Forelimb muscle (tissue), 1 donor: ENCODE data around the gene ASB4. TPM values are rescaled to one million over a fixed set of nuclear protein-coding genes. Genes with fewer than 3 reads are reported as not detected.
"Not testable (repeated sequence)": the region's sequence is repeated elsewhere in the genome, so short reads cannot be mapped to it uniquely, and the experiment has no call there.

Source experiments
- DNase-seq: peaks from one replicate; pipeline ENCODE4 v3.0.0-alpha.2; 2013; ENCODE audit warnings: low read depth
- polyA plus RNA-seq: library from polyadenylated mRNA; unstranded; fragments of 120-200 nt; gene quantifications from one replicate; pipeline ENCODE4 v1.2.1, GENCODE V29; 2013; ENCODE audit not compliant: insufficient read length

Gene ASB4, protein sequence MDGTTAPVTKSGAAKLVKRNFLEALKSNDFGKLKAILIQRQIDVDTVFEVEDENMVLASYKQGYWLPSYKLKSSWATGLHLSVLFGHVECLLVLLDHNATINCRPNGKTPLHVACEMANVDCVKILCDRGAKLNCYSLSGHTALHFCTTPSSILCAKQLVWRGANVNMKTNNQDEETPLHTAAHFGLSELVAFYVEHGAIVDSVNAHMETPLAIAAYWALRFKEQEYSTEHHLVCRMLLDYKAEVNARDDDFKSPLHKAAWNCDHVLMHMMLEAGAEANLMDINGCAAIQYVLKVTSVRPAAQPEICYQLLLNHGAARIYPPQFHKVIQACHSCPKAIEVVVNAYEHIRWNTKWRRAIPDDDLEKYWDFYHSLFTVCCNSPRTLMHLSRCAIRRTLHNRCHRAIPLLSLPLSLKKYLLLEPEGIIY
- 32.5 TPM for polyA plus RNA-seq

- DNase-seq, result no peak
Measured at GRCh38 chr7:95485391-95486123, at the start of gene ASB4. Gene ASB4, plus strand, starts transcription at chr7:95485943. Its CDS starts 29 bp downstream, at chr7:95485972.

GRCh38 chr7:95436407-95436806 lies 49.3 kb upstream of the ASB4 start:
- DNase-seq, result no peak

DNA sequence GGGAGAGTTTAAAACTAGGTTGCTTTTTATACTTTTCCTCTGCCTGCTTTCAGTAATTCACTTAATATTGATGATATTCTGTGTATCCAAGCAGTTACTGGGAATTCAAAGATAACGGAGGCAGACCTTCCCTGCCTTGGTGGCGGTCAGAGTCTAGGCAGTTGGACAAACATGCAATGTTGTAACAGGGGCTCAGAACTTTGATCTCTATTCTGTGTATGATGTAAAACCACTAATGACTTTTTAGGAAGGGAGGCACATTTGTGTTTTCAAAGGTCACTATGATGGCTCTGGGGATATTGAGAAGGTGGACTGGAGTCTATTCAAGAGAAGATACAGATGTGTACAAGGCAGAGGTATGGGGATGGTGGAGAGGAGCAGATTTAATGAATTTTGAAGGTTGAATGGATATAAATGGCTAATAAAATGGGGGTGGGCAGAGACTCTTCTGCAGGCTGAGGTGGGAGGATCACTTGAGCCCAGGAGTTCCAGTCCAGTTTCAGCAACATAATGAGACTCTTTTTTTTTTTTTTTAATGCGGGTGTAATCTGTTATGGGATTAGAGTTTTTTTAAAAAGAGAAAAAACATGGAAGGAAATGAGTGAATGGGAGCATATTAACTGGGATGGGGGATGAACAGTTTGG lies 45.2 kb upstream of the ASB4 start:
- DNase-seq, result no peak

GRCh38 chr7:95441042-95441823 lies 44.5 kb upstream of the ASB4 start:
- no peak for DNase-seq

GRCh38 chr7:95444796-95445195 lies 40.9 kb upstream of the ASB4 start:
- no peak for DNase-seq

GRCh38 chr7:95446618-95447017 lies 39.1 kb upstream of the ASB4 start:
- no peak for DNase-seq

DNA sequence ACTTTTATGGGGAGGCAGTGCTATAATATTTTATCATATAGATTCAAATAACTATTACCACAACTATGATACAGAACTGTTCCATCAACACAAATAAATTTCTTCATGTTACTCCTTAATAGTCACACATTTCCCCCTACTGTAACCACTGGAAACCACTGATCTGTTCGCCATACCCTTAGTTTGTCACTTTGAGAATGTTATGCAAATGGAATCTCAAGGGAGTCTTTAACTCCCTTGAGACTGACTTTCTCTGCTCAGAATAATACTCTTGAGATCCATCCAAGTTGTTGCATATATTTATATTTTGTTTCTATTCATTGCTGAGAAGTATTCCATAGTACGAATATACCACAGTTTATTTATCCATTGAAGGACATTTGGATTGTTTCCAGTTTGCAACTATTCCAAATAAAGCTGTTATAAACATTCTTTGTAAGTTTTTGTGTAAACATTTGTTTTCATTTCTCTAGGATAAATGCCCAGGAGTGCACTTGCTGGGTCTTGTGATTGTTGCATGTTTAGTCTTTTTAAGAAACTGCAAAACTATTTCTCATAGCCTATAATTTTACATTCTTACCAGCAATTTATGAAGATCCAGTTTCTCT lies 31.2 kb upstream of the ASB4 start:
- no peak for DNase-seq

GRCh38 chr7:95457947-95458346 lies 27.8 kb upstream of the ASB4 start:
- no peak for DNase-seq

DNA sequence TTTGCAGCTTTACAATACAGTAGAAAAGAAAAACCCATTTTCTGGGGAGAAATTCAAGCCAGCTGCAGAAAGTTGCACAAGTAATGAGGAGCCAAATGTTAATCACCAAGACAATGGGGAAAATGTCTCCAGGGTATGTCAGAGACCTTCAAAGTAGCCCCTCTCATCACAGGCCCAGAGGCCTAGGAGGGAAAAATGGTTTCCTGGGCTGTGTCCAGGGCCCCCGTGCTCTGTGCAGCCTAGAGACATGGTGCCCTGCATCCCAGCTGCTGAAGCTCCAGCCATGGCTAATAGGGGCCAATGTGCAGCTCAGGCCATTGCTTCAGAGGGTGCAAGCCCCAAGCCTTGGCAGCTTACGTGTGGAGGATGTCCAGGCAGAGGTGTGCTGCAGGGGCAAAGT lies 25.1 kb upstream of the ASB4 start:
- DNase-seq, result not testable (repeated sequence)

GRCh38 chr7:95467912-95468607 lies 17.7 kb upstream of the ASB4 start:
- DNase-seq, result no peak

- no peak for DNase-seq
Measured at GRCh38 chr7:95469187-95469586, 16.6 kb upstream of the ASB4 start.

DNA sequence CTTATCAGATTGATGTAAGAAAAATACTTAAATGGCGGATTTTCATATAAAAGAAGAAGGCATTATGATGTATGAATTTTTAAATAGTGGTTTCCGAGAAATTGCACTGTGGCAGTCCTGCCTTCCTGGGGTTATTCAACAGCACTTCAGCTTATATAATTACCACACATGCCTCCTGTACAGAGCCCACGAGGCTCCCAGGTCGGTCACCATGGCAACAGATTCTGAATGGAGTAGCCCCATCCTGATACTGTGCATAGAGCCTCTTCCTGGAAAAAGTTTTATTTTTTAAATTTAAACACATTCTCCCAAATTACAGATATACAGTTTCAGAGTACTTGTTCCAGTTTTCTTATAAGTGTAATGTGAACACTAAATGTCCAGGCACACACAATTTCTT lies 15.9 kb upstream of the ASB4 start:
- DNase-seq, result no peak

DNA sequence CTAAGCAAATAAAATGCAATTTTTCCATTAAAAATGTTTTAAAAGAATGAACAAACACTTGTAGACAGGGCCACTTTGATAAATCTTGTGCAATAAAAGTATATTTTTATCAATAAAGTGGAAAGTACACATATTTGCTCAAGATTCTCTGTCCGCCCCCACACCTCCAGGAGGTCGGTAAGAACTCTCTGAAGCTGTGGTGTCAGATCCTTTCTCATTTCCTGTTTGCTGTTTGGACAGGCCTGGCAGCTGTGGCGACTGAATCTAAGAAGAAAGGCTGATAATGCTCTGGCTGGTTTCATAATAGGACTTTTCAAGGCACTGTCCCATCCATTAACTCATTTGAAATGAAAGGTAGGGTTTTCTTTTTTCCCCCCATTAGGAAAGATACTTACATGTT lies 15.3 kb upstream of the ASB4 start:
- no peak for DNase-seq

DNA sequence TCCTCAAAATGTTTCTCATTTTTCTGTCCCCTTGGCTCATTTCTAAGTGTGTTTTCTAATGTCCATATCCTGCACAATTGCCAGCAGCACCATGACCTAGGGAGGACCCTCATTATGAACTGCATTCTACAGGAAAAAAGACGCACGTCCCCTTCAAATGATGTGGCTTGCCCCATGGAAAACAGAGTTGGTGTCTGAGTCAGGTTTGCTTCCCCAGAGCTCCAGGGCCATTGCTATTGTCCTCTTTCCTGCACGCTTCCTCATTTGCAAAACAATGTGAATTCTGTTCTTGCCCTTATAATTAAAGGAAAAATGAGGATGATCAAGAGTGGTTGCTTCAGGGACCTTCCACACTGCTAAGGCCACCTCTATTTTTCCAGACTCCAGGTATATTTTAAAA lies 14.7 kb upstream of the ASB4 start:
- DNase-seq, result no peak

GRCh38 chr7:95472581-95473161 lies 13.1 kb upstream of the ASB4 start:
- peak; percentile 53 for DNase-seq

- DNase-seq, result peak; percentile 69
Measured at GRCh38 chr7:95473276-95473985, 12.3 kb upstream of the ASB4 start.

DNA sequence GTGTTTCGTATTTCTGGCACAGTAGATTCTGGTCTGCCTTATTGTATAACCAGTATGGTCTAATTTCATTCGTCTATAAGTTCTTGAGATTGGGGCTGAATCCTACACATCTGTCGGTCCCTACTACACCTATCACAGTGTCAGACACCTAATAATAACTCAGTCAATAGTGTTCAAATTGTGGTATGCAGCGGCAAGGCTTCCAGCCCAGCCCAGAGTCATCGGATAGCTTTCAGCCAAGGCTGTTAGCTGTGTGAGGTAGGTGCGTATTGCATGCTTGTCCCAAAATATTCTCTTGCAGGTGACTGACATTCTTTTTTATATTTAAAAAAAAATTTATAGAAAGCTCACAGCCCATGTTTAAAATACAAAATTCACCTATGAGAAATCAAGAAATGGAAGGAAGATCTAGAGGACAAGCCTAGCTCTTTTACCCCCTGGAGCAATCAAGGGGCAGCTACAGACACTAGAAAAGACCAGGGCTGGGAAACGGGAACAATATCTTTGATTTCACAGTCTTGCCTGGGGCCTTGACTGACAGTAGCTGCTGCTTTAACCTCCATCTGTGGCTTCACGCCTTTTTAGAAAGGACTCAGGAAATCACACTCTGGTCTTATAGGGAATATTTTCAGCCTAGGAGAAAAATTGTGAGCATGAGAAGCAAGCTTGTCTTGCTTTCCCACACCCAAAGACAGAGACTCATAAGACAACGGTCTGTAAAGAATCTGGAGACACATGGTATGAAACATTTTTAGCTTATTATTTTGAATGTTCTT lies 9.5 kb upstream of the ASB4 start:
- DNase-seq, result no peak

- peak; percentile 78 for DNase-seq
Measured at GRCh38 chr7:95476904-95477594, 8.7 kb upstream of the ASB4 start.
